Neutrophil (primary cell): ENCODE results near the gene ZBTB7A.

Experiments used
- H3K27ac ChIP-seq: fragments of 200-600 bp; sonication (generic); 2 replicates; pipeline ENCODE4 v1.5.1; 2016; ENCODE audit warnings: mild to moderate bottlenecking, moderate library complexity
- H3K27me3 ChIP-seq: fragments of 200-600 bp; sonication (generic); 2 replicates; pipeline ENCODE4 v1.6.0; 2016; ENCODE audit warnings: mild to moderate bottlenecking
- H3K36me3 ChIP-seq: fragments of 200-600 bp; sonication (generic); 2 replicates; pipeline ENCODE4 v1.5.1; 2017
- H3K4me1 ChIP-seq, 2 experiments: fragments of 200-600 bp in 1 of 2; sonication (generic) in 1 of 2; 1 replicate in 1 of 2; 2 replicates in 1 of 2; pipeline versions ENCODE4 v1.5.1 to v1.6.1; 2013 to 2016; ENCODE audit warnings: low read depth in 1 of 2, low read length in 1 of 2, mild to moderate bottlenecking in 1 of 2, moderate library complexity in 1 of 2; ENCODE audit not compliant: control insufficient read depth in 1 of 2, insufficient read depth in 1 of 2
- H3K4me3 ChIP-seq, 2 experiments: fragments of 200-600 bp in 1 of 2; sonication (generic) in 1 of 2; 1 replicate in 1 of 2; 2 replicates in 1 of 2; pipeline ENCODE4 v1.5.1; 2013 to 2016; ENCODE audit warnings: low read depth in 1 of 2, low read length in 1 of 2, mild to moderate bottlenecking in 1 of 2, moderate library complexity in 1 of 2
- H3K9me3 ChIP-seq: fragments of 200-600 bp; sonication (generic); 2 replicates; pipeline ENCODE4 v1.5.1; 2016
- TF ChIP-seq, protein P1 (sequence below): fragments of 200-600 bp; sonication (generic); IDR thresholded peaks from 2 replicates; pipeline ENCODE4 v1.5.1; 2016; ENCODE audit warnings: antibody characterized with exemption

The ZBTB7A gene

DNA sequence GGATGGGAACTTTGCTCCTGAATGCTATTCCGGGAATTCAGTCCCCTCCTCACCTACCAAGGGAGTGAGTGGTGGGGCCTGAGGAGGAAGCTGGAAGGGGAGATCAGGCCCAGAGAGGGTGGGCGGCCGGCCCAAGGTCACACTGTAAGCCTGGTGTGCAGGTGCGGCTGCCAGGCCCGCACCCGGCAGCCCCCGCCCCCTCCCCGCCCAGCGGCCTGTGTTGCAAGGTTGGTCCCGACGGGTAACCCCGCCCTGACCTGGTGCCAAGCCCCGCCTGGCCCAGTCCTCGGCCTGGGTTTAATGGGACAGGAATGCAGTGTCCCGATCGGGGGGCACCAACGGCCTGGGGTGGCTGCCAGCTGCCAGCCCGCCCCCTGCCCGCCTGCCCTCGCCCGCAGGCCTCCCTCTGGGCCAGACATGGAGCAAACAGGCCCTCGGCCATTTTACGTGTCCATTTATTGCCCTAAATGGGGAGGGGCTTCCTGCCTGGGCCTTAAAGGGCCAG, 5.5 kb downstream of the ZBTB7A start:
- peak overlapping the region; percentile 95 for H3K27ac ChIP-seq
- peaks cover 10% of the 10 kb centered on the region for H3K36me3 ChIP-seq
- H3K9me3 ChIP-seq = no peaks in the 10 kb centered on the region
- TF ChIP-seq, protein P1, sequence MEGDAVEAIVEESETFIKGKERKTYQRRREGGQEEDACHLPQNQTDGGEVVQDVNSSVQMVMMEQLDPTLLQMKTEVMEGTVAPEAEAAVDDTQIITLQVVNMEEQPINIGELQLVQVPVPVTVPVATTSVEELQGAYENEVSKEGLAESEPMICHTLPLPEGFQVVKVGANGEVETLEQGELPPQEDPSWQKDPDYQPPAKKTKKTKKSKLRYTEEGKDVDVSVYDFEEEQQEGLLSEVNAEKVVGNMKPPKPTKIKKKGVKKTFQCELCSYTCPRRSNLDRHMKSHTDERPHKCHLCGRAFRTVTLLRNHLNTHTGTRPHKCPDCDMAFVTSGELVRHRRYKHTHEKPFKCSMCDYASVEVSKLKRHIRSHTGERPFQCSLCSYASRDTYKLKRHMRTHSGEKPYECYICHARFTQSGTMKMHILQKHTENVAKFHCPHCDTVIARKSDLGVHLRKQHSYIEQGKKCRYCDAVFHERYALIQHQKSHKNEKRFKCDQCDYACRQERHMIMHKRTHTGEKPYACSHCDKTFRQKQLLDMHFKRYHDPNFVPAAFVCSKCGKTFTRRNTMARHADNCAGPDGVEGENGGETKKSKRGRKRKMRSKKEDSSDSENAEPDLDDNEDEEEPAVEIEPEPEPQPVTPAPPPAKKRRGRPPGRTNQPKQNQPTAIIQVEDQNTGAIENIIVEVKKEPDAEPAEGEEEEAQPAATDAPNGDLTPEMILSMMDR = no peak
- peaks cover 67 to 73% of the 10 kb centered on the region in 2 experiments for H3K4me1 ChIP-seq
- H3K27me3 ChIP-seq = no peaks in the 10 kb centered on the region
- H3K4me3 ChIP-seq = peak overlapping the region; percentile 52 to 62

DNA sequence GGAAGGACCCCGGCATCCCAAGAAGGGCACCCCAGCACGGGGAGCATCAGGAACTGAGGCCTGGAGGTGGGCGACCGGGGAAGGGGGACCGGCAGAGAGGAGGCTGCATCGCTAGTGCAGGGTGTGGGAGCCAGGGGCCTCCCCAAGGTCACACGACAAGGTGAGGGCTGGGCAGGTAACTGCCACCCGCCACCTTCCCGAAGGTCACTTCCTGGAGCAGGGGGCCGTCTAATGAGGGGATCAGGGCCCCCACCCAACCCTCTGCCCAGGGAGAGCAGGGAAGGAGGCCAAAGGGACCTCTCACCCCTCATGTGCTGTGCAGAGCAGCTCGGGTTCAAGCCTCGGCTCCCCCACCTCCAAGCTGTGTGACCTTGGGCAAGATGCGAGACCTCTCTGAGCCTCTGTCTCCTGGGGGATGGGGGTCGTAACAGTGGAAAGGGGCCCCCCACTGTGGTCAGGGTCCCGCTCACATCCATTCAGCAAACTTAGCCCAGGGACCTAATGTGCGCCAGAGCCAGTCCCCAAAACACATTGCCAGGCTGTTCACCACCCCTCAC, 6.0 kb downstream of the ZBTB7A start:
- TF ChIP-seq, protein P1 = no peak
- Histone ChIP-seq H3K4me1 (peaks cover 67 to 73% of the 10 kb centered on the region in 2 experiments), H3K9me3 (no peaks in the 10 kb centered on the region), H3K36me3 (peaks cover 15% of the 10 kb centered on the region), H3K27me3 (no peaks in the 10 kb centered on the region), H3K27ac (peak overlapping the region; percentile 95), H3K4me3 (peak overlapping the region; percentile 52 to 62)

DNA sequence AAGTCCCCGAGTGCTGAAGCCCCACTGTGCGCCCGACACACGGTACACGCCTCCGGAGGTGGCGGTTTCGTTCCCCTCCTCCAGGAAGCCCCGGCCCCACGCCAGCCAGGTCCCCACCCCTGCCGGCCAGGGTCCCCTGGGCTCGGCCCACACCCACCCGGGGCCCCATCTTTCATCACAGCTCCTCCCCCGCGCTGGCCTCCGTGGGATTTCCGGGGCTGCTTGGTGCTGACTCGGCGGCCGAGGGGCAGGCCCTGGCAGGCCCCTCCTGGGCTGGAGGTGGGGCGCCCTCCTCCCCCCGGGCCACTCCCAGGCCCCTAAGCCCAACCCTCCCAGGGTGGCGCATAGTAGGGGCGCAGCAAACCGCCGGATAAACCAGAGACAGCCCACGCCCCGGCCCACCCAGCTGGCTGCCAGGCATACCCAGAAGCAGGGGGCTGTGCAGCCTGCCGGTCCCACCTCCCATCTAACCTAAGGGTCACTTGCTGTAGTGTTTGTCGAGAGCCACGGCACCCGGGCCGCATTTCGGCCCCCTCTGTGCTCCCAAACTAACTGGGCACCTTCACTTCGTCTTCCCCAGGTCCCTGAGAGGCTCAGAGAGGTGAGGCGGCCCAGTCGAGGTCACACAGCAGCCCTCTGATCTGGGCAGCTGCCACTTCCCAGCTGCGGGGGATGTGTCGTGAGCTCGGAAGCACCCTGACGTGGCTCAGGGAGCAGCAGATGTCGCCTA, 6.6 kb downstream of the ZBTB7A start:
- peaks cover 19% of the 10 kb centered on the region for H3K36me3 ChIP-seq
- no peak overlapping the region for H3K4me3 ChIP-seq
- TF ChIP-seq, protein P1 = no peak
- H3K27me3 ChIP-seq = no peaks in the 10 kb centered on the region
- H3K4me1 ChIP-seq = peaks cover 67 to 73% of the 10 kb centered on the region in 2 experiments
- H3K9me3 ChIP-seq = no peaks in the 10 kb centered on the region
- peak overlapping the region; percentile 95 for H3K27ac ChIP-seq

DNA sequence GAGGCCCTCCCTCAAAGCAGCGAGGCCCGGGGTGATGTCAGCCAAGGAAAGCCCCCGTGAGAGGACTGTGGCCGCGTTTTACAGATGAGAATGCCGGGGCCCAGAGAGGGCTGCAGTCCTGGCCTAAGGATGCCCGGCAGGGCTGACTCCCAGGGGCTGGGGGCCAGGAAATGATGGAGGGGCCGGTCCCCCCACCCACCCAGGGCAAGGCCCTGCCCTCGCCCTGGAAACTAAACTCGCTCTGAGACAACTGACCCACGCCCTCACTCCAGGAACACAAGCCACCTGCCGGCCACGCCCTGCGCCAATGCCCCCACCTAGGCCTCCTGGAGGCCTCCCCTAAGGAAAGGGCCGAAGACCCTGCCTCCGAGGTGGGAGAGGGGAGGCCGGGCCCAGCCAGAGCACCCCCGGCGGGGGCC, 7.2 kb downstream of the ZBTB7A start:
- no peaks in the 10 kb centered on the region for H3K9me3 ChIP-seq
- H3K4me1 ChIP-seq = peaks cover 66 to 67% of the 10 kb centered on the region in 2 experiments
- no peak overlapping the region for H3K4me3 ChIP-seq
- TF ChIP-seq, protein P1 = no peak
- peaks cover 24% of the 10 kb centered on the region for H3K36me3 ChIP-seq
- peak overlapping the region; percentile 95 for H3K27ac ChIP-seq
- no peaks in the 10 kb centered on the region for H3K27me3 ChIP-seq

DNA sequence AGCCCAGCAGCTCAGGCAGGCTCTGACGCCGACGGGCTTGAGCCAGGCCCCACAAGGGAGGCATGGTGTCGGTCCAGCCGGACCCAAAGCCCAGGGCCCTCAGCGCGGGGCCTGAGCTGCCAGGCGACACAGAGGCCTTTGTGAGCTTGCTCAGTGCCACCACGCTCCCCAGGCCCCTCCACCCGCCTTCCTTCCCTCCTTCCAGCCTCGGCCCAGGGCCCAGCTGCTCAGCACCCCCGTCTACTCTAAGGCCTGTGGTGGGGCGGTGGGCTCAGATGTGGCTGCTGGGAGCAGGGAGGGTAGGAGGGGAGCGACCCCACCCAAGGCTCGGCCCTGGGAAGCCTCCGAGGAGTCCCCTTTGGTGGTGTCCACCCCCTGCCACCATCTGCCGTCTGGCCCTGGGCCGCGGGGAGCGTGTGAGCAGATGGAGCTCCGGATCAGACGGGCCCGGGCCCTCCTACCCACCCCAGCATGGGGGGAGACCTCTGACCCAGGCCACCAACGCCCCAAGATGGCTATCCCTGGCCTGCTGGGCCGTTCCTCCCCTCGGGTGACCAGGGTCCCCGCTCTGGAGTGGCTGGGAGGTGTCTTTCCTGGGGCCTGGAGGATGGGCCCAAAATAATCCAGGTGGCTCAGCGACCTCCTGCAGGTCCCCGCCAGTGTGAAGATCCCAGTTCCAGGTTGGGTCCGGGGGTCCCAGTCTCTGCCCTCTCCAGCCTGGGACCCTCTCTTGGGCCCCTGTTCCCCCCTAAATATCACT, 7.8 kb downstream of the ZBTB7A start:
- H3K36me3 ChIP-seq = peaks cover 30% of the 10 kb centered on the region
- TF ChIP-seq, protein P1 = no peak
- H3K4me3 ChIP-seq = no peak overlapping the region
- H3K27ac ChIP-seq = peak overlapping the region; percentile 95
- no peaks in the 10 kb centered on the region for H3K27me3 ChIP-seq
- H3K9me3 ChIP-seq = no peaks in the 10 kb centered on the region
- peaks cover 60 to 61% of the 10 kb centered on the region in 2 experiments for H3K4me1 ChIP-seq
